Activated naive CD4-positive, alpha-beta T cell treated with anti-CD3 and anti-CD28 coated beads for 36 hours (primary cell): Measurements from ENCODE around the gene CDYL. TPM values are rescaled to one million over a fixed set of nuclear protein-coding genes. Genes with fewer than 3 reads are reported as not detected.

Experiments used
- CTCF ChIA-PET: fragments of 350-600 bp; sonication (Branson Sonifier 250); formaldehyde crosslinking; loops from one replicate; lab custom pipeline; 2021; ENCODE audit warnings: antibody characterized with exemption; lab: Charles Lee
- DNase-seq: peaks from one replicate; pipeline ENCODE4 v3.0.0-alpha.2; 2020
- H3K27ac Mint-ChIP-seq: one replicate; pipeline ENCODE4 v1.8.0; 2021; ENCODE audit warnings: mild to moderate bottlenecking, mixed read lengths
- H3K27me3 Mint-ChIP-seq: one replicate; pipeline ENCODE4 v1.8.0; 2021; ENCODE audit warnings: low read depth, mixed read lengths
- H3K36me3 Mint-ChIP-seq: one replicate; pipeline ENCODE4 v1.8.0; 2021; ENCODE audit warnings: low read depth, mixed read lengths
- H3K4me1 Mint-ChIP-seq: one replicate; pipeline ENCODE4 v1.8.0; 2021; ENCODE audit warnings: low read depth, mixed read lengths
- H3K4me3 Mint-ChIP-seq: one replicate; pipeline ENCODE4 v1.8.0; 2021; ENCODE audit warnings: mild to moderate bottlenecking, moderate library complexity, mixed read lengths
- H3K9me3 Mint-ChIP-seq: one replicate; pipeline ENCODE4 v1.8.0; 2021; ENCODE audit warnings: mixed read lengths
- intact Hi-C: fragments of 100-400 bp; cut with micrococcal nuclease; formaldehyde crosslinking; loops from one replicate; pipeline ENCODE4 v1.15.1; 2023
- total RNA-seq, 2 experiments: library from RNA; stranded (reverse); gene quantifications; one replicate each; pipeline ENCODE4 v1.2.3, GENCODE V29; 2021

Gene CDYL
- total RNA-seq, 2 experiments from 2014 or later, result 23.8 to 24.3 TPM

- H3K9me3 Mint-ChIP-seq, result no peaks in the 10 kb centered on the region
- H3K27ac Mint-ChIP-seq, result no peak overlapping the region
- no peak for DNase-seq
- H3K4me1 Mint-ChIP-seq, result peaks cover 34% of the 10 kb centered on the region
- H3K4me3 Mint-ChIP-seq, result no peak overlapping the region
- no peaks in the 10 kb centered on the region for H3K27me3 Mint-ChIP-seq
- CTCF ChIA-PET, result interaction anchor here (1.1 kb wide), 1 partner anchor 27 kb away, joined by 3 read pairs; no protein-coding TSS in a partner anchor
- intact Hi-C loops, result no loop called here
- H3K36me3 Mint-ChIP-seq, result peaks cover 22% of the 10 kb centered on the region
These were observed 131.4 kb downstream of the CDYL start for GRCh38 chr6:4907602-4908001.

GRCh38 chr6:4908062-4908461 lies 131.9 kb downstream of the CDYL start:
- Mint-ChIP-seq H3K27me3 (no peaks in the 10 kb centered on the region), H3K27ac (no peak overlapping the region), H3K4me1 (peaks cover 34% of the 10 kb centered on the region), H3K9me3 (no peaks in the 10 kb centered on the region), H3K36me3 (peaks cover 18% of the 10 kb centered on the region), H3K4me3 (no peak overlapping the region)
- CTCF ChIA-PET, result interaction anchor here (1.1 kb wide), 1 partner anchor 26 kb away, joined by 3 read pairs; no protein-coding TSS in a partner anchor
- intact Hi-C loops, result no loop called here
- no peak for DNase-seq

GRCh38 chr6:4909063-4909706 lies 133.0 kb downstream of the CDYL start:
- no peak for DNase-seq
- H3K27me3 Mint-ChIP-seq, result no peaks in the 10 kb centered on the region
- no peak overlapping the region for H3K4me3 Mint-ChIP-seq
- H3K4me1 Mint-ChIP-seq, result peaks cover 44% of the 10 kb centered on the region
- CTCF ChIA-PET, result no interaction called here
- H3K9me3 Mint-ChIP-seq, result no peaks in the 10 kb centered on the region
- peaks cover 13% of the 10 kb centered on the region for H3K36me3 Mint-ChIP-seq
- no peak overlapping the region for H3K27ac Mint-ChIP-seq
- intact Hi-C loops, result no loop called here

GRCh38 chr6:4910037-4910760 lies 134.0 kb downstream of the CDYL start:
- H3K27me3 Mint-ChIP-seq, result no peaks in the 10 kb centered on the region
- H3K4me3 Mint-ChIP-seq, result no peak overlapping the region
- peaks cover 9% of the 10 kb centered on the region for H3K36me3 Mint-ChIP-seq
- intact Hi-C loops, result no loop called here
- CTCF ChIA-PET, result no interaction called here
- H3K9me3 Mint-ChIP-seq, result no peaks in the 10 kb centered on the region
- no peak overlapping the region for H3K27ac Mint-ChIP-seq
- DNase-seq, result no peak
- H3K4me1 Mint-ChIP-seq, result peaks cover 47% of the 10 kb centered on the region

DNA sequence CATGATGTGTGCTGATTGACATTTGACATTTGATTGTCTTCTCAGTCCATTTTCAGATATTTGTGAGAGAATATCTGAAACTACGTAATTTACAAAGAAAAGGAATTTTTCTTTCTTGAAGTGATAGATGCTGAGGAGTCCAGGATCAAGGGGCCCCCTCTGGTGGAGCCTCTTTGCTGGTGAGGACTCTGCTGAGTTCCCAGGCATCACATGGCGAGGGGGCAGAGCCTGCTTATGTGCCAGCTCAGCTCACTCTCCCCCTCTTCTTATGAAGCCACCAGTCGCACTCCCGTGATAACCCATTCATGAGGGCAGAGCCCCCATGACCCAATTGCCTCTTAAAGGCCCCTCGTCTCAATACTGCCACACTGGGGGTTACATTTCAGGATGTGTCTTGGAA lies 136.4 kb downstream of the CDYL start:
- DNase-seq, result no peak
- peaks cover 50% of the 10 kb centered on the region for H3K4me1 Mint-ChIP-seq

DNA sequence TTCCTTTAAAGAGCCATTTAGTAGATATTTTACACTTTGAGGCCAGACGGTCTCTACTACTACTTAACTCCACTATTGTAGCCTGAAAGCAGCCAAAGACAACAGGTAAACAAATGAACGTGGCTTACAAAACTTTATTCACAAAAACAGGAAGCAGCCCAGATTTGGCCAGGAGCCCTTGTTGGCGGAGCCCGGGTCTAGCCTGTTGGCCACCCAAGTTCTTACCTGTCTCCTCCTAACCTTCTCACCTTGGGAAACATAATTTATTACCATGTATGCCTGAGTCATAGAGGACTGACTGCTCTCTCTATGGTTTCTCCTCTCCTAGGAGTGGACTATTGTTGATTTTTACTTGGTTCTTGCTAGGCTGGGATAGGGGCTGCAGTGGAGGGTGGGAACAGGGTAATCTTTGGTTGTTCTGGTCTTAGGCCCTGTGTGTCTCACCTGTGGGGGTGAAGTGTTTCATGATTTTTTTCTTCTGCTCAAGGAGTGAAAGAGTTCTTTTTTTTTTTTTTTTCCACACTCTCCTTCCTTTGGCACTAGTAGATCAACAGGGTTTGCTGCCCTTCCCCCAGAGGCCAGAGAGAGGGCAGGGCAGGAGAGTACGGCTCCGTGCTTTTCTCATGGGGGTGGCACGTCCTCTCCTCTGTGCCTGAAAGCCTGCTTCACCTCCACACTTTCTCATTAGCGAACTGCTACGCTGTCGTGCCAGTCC lies 137.7 kb downstream of the CDYL start:
- CTCF ChIA-PET, result no interaction called here
- H3K27ac Mint-ChIP-seq, result no peak overlapping the region
- no peak for DNase-seq
- no peaks in the 10 kb centered on the region for H3K9me3 Mint-ChIP-seq
- intact Hi-C loops, result no loop called here
- peaks cover 57% of the 10 kb centered on the region for H3K4me1 Mint-ChIP-seq
- peaks cover 5% of the 10 kb centered on the region for H3K36me3 Mint-ChIP-seq
- no peak overlapping the region for H3K4me3 Mint-ChIP-seq
- no peaks in the 10 kb centered on the region for H3K27me3 Mint-ChIP-seq

More for the DNA sequence above, 136.4 kb downstream of the CDYL start:
- no peak overlapping the region for H3K4me3 Mint-ChIP-seq
- no peaks in the 10 kb centered on the region for H3K27me3 Mint-ChIP-seq
- CTCF ChIA-PET, result no interaction called here
- H3K36me3 Mint-ChIP-seq, result peaks cover 9% of the 10 kb centered on the region
- intact Hi-C loops, result no loop called here
- H3K9me3 Mint-ChIP-seq, result no peaks in the 10 kb centered on the region
- H3K27ac Mint-ChIP-seq, result no peak overlapping the region

- no peak overlapping the region for H3K4me3 Mint-ChIP-seq
- no peaks in the 10 kb centered on the region for H3K9me3 Mint-ChIP-seq
- no peak for DNase-seq
- intact Hi-C loops, result no loop called here
- peaks cover 4% of the 10 kb centered on the region for H3K36me3 Mint-ChIP-seq
- H3K27ac Mint-ChIP-seq, result no peak overlapping the region
- H3K4me1 Mint-ChIP-seq, result peaks cover 57% of the 10 kb centered on the region
- CTCF ChIA-PET, result no interaction called here
- no peaks in the 10 kb centered on the region for H3K27me3 Mint-ChIP-seq
These were observed 138.4 kb downstream of the CDYL start for GRCh38 chr6:4914420-4915159.

DNA sequence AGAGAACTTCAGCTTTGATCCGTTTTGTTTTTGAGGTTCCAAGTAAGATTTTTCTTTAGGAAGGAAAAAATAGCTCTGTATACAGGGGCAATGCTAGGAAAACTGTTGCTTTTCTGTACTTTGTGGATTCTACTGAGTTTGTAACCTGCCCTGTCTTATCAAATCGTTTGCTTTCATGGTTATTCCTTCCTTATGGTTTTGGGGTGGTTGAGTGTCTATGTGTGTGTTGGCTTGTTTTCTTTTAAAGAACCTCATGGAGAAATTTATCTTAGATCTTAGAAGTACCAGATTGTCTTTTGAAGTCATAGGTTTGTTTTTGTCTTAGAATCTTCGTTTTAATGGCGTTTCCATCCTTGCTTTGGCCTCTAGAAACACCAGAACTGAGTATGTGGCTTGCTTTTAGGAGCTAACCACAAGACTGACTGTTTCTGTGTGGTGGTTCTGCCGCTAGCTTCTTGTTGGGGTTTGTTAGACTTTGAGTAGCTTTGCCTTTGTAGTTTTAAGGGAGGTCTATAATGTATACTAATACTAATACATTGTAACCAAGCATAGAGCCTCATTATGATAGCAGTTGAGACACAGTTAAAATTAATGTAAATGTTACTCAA lies 140.9 kb downstream of the CDYL start:
- CTCF ChIA-PET, result no interaction called here
- H3K4me3 Mint-ChIP-seq, result no peak overlapping the region
- no peak for DNase-seq
- no peak overlapping the region for H3K27ac Mint-ChIP-seq
- no peaks in the 10 kb centered on the region for H3K36me3 Mint-ChIP-seq
- H3K9me3 Mint-ChIP-seq, result no peaks in the 10 kb centered on the region
- H3K4me1 Mint-ChIP-seq, result peaks cover 55% of the 10 kb centered on the region
- intact Hi-C loops, result no loop called here
- H3K27me3 Mint-ChIP-seq, result no peaks in the 10 kb centered on the region

GRCh38 chr6:4920914-4921410 lies 144.8 kb downstream of the CDYL start:
- no peak overlapping the region for H3K4me3 Mint-ChIP-seq
- intact Hi-C loops, result no loop called here
- DNase-seq, result no peak
- H3K36me3 Mint-ChIP-seq, result peaks cover 7% of the 10 kb centered on the region
- no peak overlapping the region for H3K27ac Mint-ChIP-seq
- no peaks in the 10 kb centered on the region for H3K27me3 Mint-ChIP-seq
- H3K9me3 Mint-ChIP-seq, result no peaks in the 10 kb centered on the region
- H3K4me1 Mint-ChIP-seq, result peaks cover 35% of the 10 kb centered on the region
- CTCF ChIA-PET, result interaction anchor here (1.0 kb wide), 1 partner anchor 121 kb away, joined by 3 read pairs; no protein-coding TSS in a partner anchor

- peaks cover 22% of the 10 kb centered on the region for H3K4me1 Mint-ChIP-seq
- H3K4me3 Mint-ChIP-seq, result no peak overlapping the region
- peaks cover 7% of the 10 kb centered on the region for H3K36me3 Mint-ChIP-seq
- no peaks in the 10 kb centered on the region for H3K27me3 Mint-ChIP-seq
- no peak overlapping the region for H3K27ac Mint-ChIP-seq
- intact Hi-C loops, result no loop called here
- CTCF ChIA-PET, result no interaction called here
- no peak for DNase-seq
- H3K9me3 Mint-ChIP-seq, result no peaks in the 10 kb centered on the region
These were observed 146.4 kb downstream of the CDYL start for GRCh38 chr6:4922488-4923037.

DNA sequence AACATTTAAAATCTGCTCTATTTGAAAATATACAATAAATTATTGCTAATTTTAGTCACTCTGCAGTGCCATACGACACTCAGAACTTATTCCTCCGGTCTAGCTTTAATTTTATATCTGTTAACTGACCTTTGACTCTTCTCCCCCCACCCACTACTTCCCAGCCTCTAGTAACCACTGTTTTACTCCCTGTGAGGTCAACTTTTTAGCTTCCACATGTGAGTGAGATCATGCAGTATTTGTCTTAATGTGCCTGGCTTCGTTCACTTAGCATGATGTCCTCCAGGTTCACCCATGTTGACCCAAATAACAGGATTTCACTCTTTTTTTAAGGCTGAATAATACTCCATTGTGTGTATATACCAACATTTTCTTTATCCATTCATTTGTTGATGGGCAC lies 146.9 kb downstream of the CDYL start:
- intact Hi-C loops, result no loop called here
- Mint-ChIP-seq H3K27me3 (no peaks in the 10 kb centered on the region), H3K4me3 (no peak overlapping the region), H3K4me1 (peaks cover 21% of the 10 kb centered on the region), H3K27ac (no peak overlapping the region), H3K36me3 (peaks cover 7% of the 10 kb centered on the region), H3K9me3 (no peaks in the 10 kb centered on the region)
- CTCF ChIA-PET, result no interaction called here
- DNase-seq, result no peak
